NCI-H446 treated with DMSO at 0.1 percent for 48 hours (cell line): Measurements from ENCODE around the gene SLC35G6.

ENCODE experiments used
- DNase-seq: peaks from one replicate; lab custom pipeline; 2025; lab: John Stamatoyannopoulos, UW

SLC35G6 gene

GRCh38 chr17:7508145-7508544, 26.9 kb downstream of the SLC35G6 start:
- no peak for DNase-seq

GRCh38 chr17:7508846-7509245, 27.6 kb downstream of the SLC35G6 start:
- DNase-seq = no peak

- no peak for DNase-seq
Measured at GRCh38 chr17:7509937-7510336, 28.7 kb downstream of the SLC35G6 start.

GRCh38 chr17:7511108-7511507, 29.9 kb downstream of the SLC35G6 start:
- no peak for DNase-seq

- no peak for DNase-seq
Measured at GRCh38 chr17:7512105-7512504, 30.9 kb downstream of the SLC35G6 start.

GRCh38 chr17:7512824-7513540, 31.7 kb downstream of the SLC35G6 start:
- DNase-seq = no peak

- no peak for DNase-seq
Measured at GRCh38 chr17:7513850-7514419, 32.7 kb downstream of the SLC35G6 start.

- DNase-seq = no peak
Measured at GRCh38 chr17:7515911-7516610, 34.8 kb downstream of the SLC35G6 start.

- DNase-seq = no peak
Measured at GRCh38 chr17:7523033-7523432, 41.8 kb downstream of the SLC35G6 start.

- DNase-seq = no peak
Measured at GRCh38 chr17:7528842-7529241, 47.6 kb downstream of the SLC35G6 start.

- no peak for DNase-seq
Measured at GRCh38 chr17:7530023-7530900, 49.0 kb downstream of the SLC35G6 start.
